Smooth muscle cell of the coronary artery (primary cell): ENCODE measurements around the gene BABAM1. TPM values are rescaled to one million over a fixed set of nuclear protein-coding genes. Genes with fewer than 3 reads are reported as not detected.

Experiments used
- total RNA-seq: library from RNA; depleted of rRNA; stranded (reverse); fragments of >200 nt; gene quantifications from 2 replicates; pipeline ENCODE4 v1.2.3, GENCODE V29; 2014; ENCODE audit warnings: low replicate concordance

Gene BABAM1
- total RNA-seq = 96.8 and 107 TPM in 2 replicates

DNA sequence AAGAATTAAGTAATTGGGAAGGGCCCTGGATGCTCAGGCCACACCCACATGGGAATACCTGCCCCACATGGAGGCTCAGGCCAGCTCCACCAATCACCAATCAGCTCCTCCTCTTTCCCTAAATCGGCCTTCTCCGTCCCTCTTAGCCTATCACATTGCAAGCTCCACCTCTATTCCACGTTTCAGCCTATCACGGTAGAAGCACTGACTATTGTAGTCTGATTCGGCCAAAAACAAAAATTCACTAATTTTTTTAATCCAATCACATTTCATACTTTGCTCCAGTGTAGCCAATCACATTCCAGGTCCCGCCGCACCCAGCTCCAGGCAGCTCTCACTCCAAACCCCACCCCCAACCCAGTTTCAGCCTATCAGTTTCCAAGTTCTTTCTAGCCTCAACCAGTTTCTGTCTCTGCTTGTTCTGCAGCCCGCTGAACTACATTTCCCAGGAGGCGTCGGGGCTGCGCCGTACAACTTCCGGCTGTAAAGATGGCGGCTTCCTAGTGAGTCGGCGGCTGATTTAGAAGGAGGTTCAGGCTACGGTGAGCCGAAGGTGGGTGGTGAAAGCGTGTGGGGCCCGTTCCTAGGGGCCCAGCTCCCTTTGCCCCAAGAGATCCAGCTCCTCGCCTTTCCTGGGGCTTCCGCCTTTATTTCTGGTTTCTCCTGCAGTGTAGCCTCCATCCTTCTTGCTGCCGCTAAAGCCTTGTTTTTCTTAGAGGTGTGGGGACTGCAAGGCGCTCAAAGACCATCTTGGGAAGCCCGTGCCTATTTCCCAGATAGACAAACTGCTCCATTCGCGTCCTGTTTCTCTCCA, at the start of gene BABAM1:
Gene BABAM1 (plus strand): TSS at position 469 of the 814 bp plus-strand sequence. CDS start 1,364 bp downstream, outside the sequence.

DNA sequence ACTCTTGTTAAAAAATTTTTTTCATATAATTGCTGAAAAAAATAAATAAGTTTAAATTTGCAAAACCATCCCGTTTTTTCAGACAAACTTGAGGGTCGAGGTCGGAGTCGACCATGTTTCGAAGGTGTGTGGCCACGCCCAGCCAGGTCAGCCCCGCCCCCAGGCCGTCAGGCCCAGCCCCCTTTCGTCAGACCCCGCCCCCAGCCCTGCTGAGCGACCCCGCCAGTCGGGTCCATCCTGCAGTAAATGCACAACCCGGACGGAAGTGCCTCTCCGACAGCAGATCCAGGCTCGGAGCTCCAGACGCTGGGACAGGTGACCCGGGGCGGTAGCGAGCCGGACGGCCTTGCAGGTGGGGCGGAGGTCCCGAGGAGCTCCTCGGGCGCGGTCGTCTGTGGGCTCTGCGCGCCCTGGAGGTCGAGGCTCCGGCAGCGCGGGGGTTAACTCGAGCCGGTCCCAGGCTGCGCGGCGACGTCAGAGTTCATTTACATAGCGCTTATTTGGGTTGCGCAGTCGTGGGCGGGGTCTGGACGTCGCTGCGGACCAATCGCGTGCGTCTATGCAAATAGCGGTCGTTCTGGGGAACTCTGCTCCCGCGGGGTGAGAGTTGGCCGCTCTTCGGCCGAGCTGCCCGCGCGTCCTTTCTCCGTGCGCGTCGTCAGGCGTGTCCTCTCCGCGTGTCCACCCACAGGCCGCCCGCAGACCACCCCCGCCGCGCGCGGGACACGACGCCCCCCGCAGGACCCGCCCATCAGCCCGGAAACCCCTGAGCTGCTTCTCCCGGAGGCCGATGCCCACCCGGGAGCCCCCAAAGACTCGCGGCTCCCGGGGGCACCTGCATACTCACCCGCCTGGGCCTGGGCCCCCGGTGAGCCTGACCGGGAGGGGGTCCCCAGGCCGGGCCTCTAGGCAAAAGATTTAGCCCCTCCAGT, 41.0 kb upstream of the BABAM1 start, which contains the start of gene OCEL1:
Gene OCEL1 (plus strand): TSS at position 225 of the 932 bp plus-strand sequence. CDS start 22 bp downstream, at position 247.

DNA sequence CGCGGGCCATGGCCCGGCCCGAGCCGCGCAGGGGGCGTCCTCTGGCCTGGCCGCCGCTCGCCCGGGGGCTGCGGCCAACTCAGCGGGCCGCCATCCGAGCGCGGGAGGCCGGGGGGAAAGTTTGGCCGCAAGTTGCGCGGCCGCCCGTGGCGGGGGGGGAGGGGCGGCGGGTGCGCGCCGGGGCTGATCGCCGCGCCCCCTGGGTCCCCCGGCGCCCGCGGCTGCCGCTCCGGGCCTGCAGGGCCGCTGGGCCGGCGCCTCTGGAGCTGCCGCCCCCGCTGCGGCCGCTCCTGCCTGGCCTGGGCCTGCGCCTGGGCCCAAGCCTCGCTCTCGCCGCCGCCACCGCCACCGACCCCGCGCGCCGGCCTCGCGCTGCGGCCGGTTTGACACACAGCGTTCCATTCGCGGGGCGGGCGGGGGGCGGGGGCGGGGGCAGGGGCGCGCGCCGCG, 21.7 kb upstream of the BABAM1 start, which contains the start of gene NR2F6:
Gene NR2F6 (minus strand): TSS at position 385 of the 450 bp plus-strand sequence. CDS start 699 bp downstream, outside the sequence.

DNA sequence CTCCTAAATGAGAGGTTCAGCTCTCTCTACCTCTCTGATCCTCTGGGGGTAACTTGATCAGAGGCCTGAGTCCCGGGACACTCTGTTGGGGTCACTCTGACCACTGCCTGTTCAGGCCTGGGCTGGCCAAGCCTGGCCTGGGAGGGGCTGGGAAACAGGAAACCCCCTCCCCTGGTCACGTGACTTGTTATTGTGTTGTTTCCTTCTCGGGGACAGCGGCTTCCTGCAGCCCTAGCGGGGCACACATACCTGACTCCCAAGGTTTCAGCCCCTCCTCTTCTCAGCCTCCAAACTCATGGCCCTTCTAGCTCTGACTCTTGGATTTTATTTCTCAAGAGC, 2.6 kb upstream of the BABAM1 start, which contains the start of gene USHBP1:
Gene USHBP1 (minus strand): TSS at position 105 of the 339 bp plus-strand sequence. CDS start 446 bp downstream, outside the sequence.

DNA sequence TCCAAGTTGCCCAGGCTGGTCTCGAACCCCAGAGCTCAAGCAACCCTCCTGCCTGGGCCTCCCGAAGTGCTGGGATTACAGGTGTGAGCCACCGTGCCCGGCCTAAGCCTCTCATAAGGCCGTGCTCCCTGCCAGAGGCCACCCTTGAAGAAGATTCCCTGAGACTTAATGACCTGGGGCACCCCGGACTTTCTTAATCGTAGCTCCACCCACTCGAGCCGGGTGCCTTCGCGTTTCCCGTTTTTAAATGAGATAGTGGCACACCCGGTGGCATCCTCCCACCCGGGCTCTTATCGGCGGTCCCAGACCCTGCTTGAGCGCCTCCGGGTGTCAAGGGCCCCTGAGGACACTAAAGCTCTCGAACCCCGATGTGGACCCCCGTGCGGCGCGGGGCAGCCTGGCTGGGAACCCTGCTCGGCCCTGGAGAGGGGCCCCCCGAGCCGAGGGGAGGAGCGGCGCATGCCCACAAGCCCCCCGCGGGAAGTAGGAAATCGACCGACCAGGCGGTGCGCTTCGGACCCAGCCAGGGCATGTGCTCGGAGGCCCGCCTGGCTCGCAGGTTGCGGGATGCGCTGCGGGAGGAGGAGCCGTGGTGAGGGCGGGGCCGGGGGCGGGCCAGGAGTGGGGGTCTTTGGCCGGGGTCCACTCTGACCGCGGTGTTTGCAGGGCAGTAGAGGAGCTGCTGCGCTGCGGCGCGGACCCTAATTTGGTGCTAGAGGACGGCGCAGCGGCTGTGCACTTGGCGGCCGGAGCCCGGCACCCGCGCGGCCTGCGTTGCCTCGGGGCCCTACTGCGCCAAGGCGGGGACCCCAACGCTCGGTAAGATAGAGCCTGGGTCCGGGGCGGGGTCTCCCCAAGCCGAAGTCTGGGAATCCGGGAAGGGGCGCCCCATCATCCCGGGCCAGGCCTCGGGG, 14.4 kb downstream of the BABAM1 start, which contains the start of gene ANKLE1:
Gene ANKLE1 (plus strand): TSS at position 511 of the 914 bp plus-strand sequence. CDS start 20 bp downstream, at position 531.

DNA sequence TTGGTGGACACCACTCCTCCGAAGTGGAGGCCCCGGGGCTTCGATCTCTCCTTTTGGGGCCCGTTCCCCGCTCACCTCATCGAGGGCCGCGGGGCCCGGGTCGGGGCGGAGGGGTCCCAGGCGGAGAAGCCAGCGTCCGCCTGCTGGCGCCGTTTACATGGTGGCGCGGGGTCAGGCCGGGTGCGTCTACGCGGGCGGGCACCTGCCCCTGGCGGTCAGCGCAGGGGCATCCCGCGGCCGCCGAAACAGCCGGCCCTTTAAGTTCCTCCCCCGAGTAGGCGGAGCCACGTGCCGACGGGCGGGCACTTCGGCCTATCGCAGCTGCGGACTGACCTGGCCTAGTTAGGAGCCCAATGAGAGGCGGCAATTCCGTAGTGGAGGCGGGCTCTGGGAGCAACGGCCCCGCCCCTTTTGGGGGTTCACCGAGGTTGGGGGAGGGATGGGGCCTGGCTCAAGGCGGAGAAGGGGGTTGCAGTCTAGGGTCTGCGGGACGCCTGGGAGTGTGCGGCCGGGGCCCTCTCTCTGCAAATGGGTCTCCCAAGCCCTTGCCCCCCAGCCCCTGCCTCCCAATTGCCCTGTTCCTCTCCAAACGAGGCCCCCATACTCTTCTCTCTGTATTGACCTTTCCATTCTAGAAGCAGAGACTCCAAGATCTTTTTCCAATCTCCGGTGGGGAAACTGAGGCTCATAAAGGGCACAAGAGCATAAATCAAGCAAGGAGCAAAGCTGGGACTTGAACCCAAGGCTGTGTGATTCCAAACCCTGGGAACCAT, 36.1 kb downstream of the BABAM1 start, which contains the start of gene ABHD8:
Gene ABHD8 (minus strand): TSS at position 259 of the 773 bp plus-strand sequence. CDS start 1,809 bp downstream, outside the sequence.

DNA sequence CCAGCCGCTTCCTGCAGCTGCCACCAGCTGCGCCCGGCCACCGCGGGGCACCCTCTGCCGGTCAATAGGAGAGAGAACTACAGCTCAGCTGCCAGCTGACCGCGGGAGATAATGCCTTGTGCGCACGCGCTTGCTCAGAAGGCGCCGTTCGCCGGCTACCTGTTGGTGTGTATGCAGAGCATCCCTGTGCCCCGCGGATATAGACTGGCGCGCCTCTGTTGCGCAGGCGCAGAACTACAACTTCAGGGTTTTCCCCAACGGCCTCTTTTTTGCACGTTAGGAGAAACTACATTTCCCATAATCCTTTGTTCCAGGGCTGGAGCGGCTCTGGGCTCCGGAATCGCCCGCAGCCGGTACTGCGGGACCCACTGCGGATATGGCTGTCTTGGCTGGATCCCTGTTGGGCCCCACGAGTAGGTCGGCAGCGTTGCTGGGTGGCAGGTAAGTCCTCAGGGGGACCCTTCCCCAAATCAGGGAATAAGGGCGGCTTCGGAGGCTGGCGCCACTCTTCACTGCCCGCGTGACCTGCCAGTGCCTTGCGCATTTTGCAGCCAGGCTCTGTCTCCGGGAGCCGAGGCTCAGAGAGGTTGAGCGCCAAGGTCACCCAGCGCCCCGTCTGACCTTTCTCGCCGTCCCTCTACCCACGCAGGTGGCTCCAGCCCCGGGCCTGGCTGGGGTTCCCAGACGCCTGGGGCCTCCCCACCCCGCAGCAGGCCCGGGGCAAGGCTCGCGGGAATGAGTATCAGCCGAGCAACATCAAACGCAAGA, 38.5 kb downstream of the BABAM1 start, which contains the start of gene MRPL34:
Gene MRPL34 (plus strand): TSS at position 356 of the 768 bp plus-strand sequence. CDS start 21 bp downstream, at position 377.

DNA sequence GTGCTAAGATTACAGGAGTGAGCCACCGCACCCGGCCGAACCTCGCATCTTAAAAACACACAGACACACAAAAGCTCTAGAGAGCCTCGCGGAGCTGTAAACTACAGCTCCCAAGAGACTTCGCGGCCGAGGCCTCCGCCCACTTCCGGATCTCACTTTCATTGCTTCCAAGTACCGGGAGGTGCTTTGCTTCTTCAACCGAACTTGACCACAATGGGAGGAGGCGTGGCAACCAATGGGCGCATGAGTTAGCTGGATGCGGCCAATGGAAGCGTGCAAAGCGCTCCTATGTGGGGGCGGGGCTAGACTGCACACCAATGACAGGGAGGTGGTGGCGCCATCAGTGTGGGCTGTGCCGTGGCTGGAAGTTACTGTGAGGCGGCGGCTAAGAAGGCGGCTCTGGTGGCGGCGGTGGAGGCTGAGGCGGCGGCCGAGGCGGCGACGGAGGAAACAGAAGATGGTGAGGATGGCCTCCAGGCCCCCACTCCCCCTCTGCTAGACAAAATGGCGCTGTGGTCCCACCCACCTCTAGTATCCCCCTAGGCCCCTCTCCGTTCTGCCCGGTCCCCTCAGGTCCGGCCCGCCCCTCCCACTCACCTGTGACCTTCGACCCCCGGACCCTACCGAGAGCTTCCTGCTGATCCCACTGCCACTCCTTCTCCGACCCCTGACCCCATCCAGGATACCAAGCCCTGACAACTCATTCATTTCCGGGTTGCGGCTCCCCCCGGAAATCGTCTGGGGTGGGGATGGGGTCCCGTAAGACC, 42.1 kb downstream of the BABAM1 start, which contains the start of gene DDA1:
Gene DDA1 (plus strand): TSS at position 366 of the 767 bp plus-strand sequence. CDS start 92 bp downstream, at position 458.

Other genes with a start within 250 kb of the BABAM1 start
- gene CPAMD8, start 240.6 kb upstream of the BABAM1 start, total RNA-seq = 0.12 and 0.45 TPM in 2 replicates
- gene HAUS8, start 192.0 kb upstream of the BABAM1 start, total RNA-seq = 1.2 and 1.6 TPM in 2 replicates
- 43.4 and 48.0 TPM in 2 replicates for gene MYO9B, start 191.7 kb upstream of the BABAM1 start, total RNA-seq
- gene USE1, start 52.1 kb upstream of the BABAM1 start, total RNA-seq = 29.6 and 48.1 TPM in 2 replicates
- 0.94 and 4.0 TPM in 2 replicates for gene OCEL1, start 41.2 kb upstream of the BABAM1 start, total RNA-seq
- gene NR2F6, start 21.5 kb upstream of the BABAM1 start, total RNA-seq = 17.8 and 50.4 TPM in 2 replicates
- gene USHBP1, start 2.7 kb upstream of the BABAM1 start, total RNA-seq = 1.1 TPM in 1 of 2 replicates, not detected in the other
- 0.12 and 0.38 TPM in 2 replicates for gene ANKLE1, start 14.5 kb downstream of the BABAM1 start, total RNA-seq
- 5.3 and 7.5 TPM in 2 replicates for gene ABHD8, start 36.0 kb downstream of the BABAM1 start, total RNA-seq
- 17.9 and 27.8 TPM in 2 replicates for gene MRPL34, start 38.4 kb downstream of the BABAM1 start, total RNA-seq
- 8.4 and 34.8 TPM in 2 replicates for gene DDA1, start 42.1 kb downstream of the BABAM1 start, total RNA-seq
- 3.3 and 4.8 TPM in 2 replicates for gene ANO8, start 67.4 kb downstream of the BABAM1 start, total RNA-seq
- gene GTPBP3, start 70.1 kb downstream of the BABAM1 start, total RNA-seq = 7.6 and 13.2 TPM in 2 replicates
- gene PLVAP, start 109.9 kb downstream of the BABAM1 start, total RNA-seq = 0.08 and 1.1 TPM in 2 replicates
- gene CCDC194, start 126.8 kb downstream of the BABAM1 start, total RNA-seq = not detected in 2 replicates
- gene BST2, start 138.2 kb downstream of the BABAM1 start, total RNA-seq = 7.7 and 9.0 TPM in 2 replicates
- 10.4 and 36.0 TPM in 2 replicates for gene MVB12A, start 152.6 kb downstream of the BABAM1 start, total RNA-seq
- under 0.01 and 0.12 TPM in 2 replicates for gene TMEM221, start 181.2 kb downstream of the BABAM1 start, total RNA-seq
- gene NXNL1, start 193.5 kb downstream of the BABAM1 start, total RNA-seq = not detected in 2 replicates
- 11.7 and 59.9 TPM in 2 replicates for gene SLC27A1, start 203.1 kb downstream of the BABAM1 start, total RNA-seq
- 26.0 and 53.5 TPM in 2 replicates for gene PGLS, start 244.2 kb downstream of the BABAM1 start, total RNA-seq